Mucosa of descending colon (tissue), 3 donors: ENCODE data around the gene RUFY1. TPM values are rescaled to one million over a fixed set of nuclear protein-coding genes. Genes with fewer than 3 reads are reported as not detected.

Experiments used
- ATAC-seq: fragments of 200-7000 bp; cut with Tn5 transposase; one replicate; pipeline ENCODE4 v1.9.1; 2020; ENCODE audit warnings: mild to moderate bottlenecking, moderate library complexity
- DNase-seq, 3 donors: peaks; one replicate each; pipeline ENCODE4 v3.0.0-alpha.2; 2020
- H3K36me3 ChIP-seq: fragments of 200-600 bp; one replicate; pipeline ENCODE4 v1.8.0; 2021; ENCODE audit warnings: low read depth, mild to moderate bottlenecking
- H3K4me1 ChIP-seq: fragments of 200-600 bp; one replicate; pipeline ENCODE4 v1.8.0; 2021; ENCODE audit warnings: low read depth, mild to moderate bottlenecking
- H3K4me3 ChIP-seq: fragments of 200-600 bp; one replicate; pipeline ENCODE4 v1.8.0; 2021; ENCODE audit warnings: mild to moderate bottlenecking
- H3K9me3 ChIP-seq: fragments of 200-600 bp; one replicate; pipeline ENCODE4 v1.8.0; 2021; ENCODE audit warnings: mild to moderate bottlenecking
- CTCF ChIP-seq: fragments of 200-600 bp; IDR thresholded peaks from one replicate; pipeline ENCODE4 v1.8.0; 2022; ENCODE audit warnings: antibody characterized with exemption, mild to moderate bottlenecking
- intact Hi-C, 2 donors: fragments of 100-400 bp; cut with DNase I in 1 of 2; cut with micrococcal nuclease in 1 of 2; formaldehyde crosslinking; loops; one replicate each; pipeline versions ENCODE4 v1.11.0 to v1.11.1; 2022; cut with DNase I, micrococcal nuclease
- total RNA-seq, 3 donors: library from RNA; stranded (reverse); fragmentation: NEBNext Ultra II Directional in 2 of 3; extraction: Animal tissue kit (Norgen Biotek cat#: 25700) in 2 of 3; gene quantifications; one replicate each; pipeline versions ENCODE4 v1.2.1 to v1.2.4, GENCODE V29; 2021 to 2023
- donor health status: DM: no; HTN: no; CAD: no; lungs with moderate emphysema.
- donor health status: DM: no; HTN: no; CAD: no.
- donor health status: DM: no; HTN: yes; CAD: no.

The RUFY1 gene
- total RNA-seq, 3 donors from 2014 or later, result 34.2 to 55.5 (median 45.0) TPM

GRCh38 chr5:179526978-179527377 is 23.4 kb upstream of the RUFY1 start:
- Histone ChIP-seq H3K36me3 (no peaks in the 10 kb centered on the region), H3K4me1 (no peaks in the 10 kb centered on the region), H3K9me3 (no peaks in the 10 kb centered on the region), H3K4me3 (no peak overlapping the region)
- DNase-seq, result no peak
- no peak for TF ChIP-seq CTCF
- ATAC-seq, result no peak
- intact Hi-C loops, result no loop called here

- intact Hi-C loops, result no loop called here
- H3K4me1 ChIP-seq, result no peaks in the 10 kb centered on the region
- peak; percentile 92 for ATAC-seq
Measured at GRCh38 chr5:179530069-179530998, 20.0 kb upstream of the RUFY1 start.

GRCh38 chr5:179533024-179533423 is 17.3 kb upstream of the RUFY1 start:
- Histone ChIP-seq H3K4me3 (no peak overlapping the region), H3K36me3 (no peaks in the 10 kb centered on the region), H3K9me3 (no peaks in the 10 kb centered on the region), H3K4me1 (no peaks in the 10 kb centered on the region)
- ATAC-seq (no peak), DNase-seq (no peak)
- TF ChIP-seq CTCF, result no peak
- intact Hi-C loops, result no loop called here

More at GRCh38 chr5:179530069-179530998, 20.0 kb upstream of the RUFY1 start:
- Histone ChIP-seq H3K9me3 (no peaks in the 10 kb centered on the region), H3K4me3 (no peak overlapping the region), H3K36me3 (no peaks in the 10 kb centered on the region)
- DNase-seq, result peak; percentile 68 to 81 (median 74)
- no peak for TF ChIP-seq CTCF

- intact Hi-C loops, result no loop called here
- no peak for TF ChIP-seq CTCF
- ATAC-seq (no peak), DNase-seq (no peak)
- Histone ChIP-seq H3K36me3 (no peaks in the 10 kb centered on the region), H3K4me3 (no peak overlapping the region), H3K4me1 (no peaks in the 10 kb centered on the region), H3K9me3 (no peaks in the 10 kb centered on the region)
Measured at GRCh38 chr5:179533907-179534306, 16.4 kb upstream of the RUFY1 start.

GRCh38 chr5:179534431-179534830 is 15.9 kb upstream of the RUFY1 start:
- no peaks in the 10 kb centered on the region for H3K36me3 ChIP-seq
- H3K4me3 ChIP-seq, result no peak overlapping the region
- no peaks in the 10 kb centered on the region for H3K9me3 ChIP-seq
- no peak for TF ChIP-seq CTCF
- no peak for DNase-seq
- ATAC-seq, result peak; percentile 60
- no peaks in the 10 kb centered on the region for H3K4me1 ChIP-seq
- intact Hi-C loops, result no loop called here
